Neural progenitor cell (in vitro differentiated cells): ENCODE data around the gene MAP3K1. TPM values are rescaled to one million over a fixed set of nuclear protein-coding genes. Genes with fewer than 3 reads are reported as not detected.

Source experiments
- DNase-seq: peaks from one replicate; pipeline ENCODE4 v3.0.0-alpha.2; 2016; ENCODE audit warnings: low spot score
- H2AFZ ChIP-seq: fragments of 200-600 bp; sonication (generic); replicated peaks from 2 replicates; pipeline ENCODE4 v1.6.1; 2016; ENCODE audit warnings: antibody characterized with exemption
- H3F3A ChIP-seq: fragments of 200-600 bp; sonication (generic); 2 replicates; pipeline ENCODE4 v1.6.1; 2016; ENCODE audit warnings: antibody characterized with exemption, low read depth
- H3K27ac ChIP-seq: fragments of 200-600 bp; sonication (generic); 2 replicates; pipeline ENCODE4 v1.5.1; 2016; ENCODE audit warnings: mild to moderate bottlenecking
- H3K27me3 ChIP-seq: fragments of 200-600 bp; sonication (generic); 2 replicates; pipeline ENCODE4 v1.6.1; 2016; ENCODE audit warnings: mild to moderate bottlenecking, moderate library complexity
- H3K36me3 ChIP-seq: fragments of 200-600 bp; sonication (generic); 2 replicates; pipeline ENCODE4 v1.5.1; 2016
- H3K4me1 ChIP-seq: fragments of 200-600 bp; sonication (generic); 2 replicates; pipeline ENCODE4 v1.6.1; 2016; ENCODE audit warnings: mixed run types
- H3K4me2 ChIP-seq: fragments of 200-600 bp; sonication (generic); 2 replicates; pipeline ENCODE4 v1.6.1; 2016
- H3K4me3 ChIP-seq: fragments of 200-600 bp; sonication (generic); 2 replicates; pipeline ENCODE4 v1.5.1; 2016
- H3K79me2 ChIP-seq: fragments of 200-600 bp; sonication (generic); 2 replicates; pipeline ENCODE4 v1.6.1; 2016; ENCODE audit warnings: low read depth
- H3K9ac ChIP-seq: fragments of 200-600 bp; sonication (generic); 2 replicates; pipeline ENCODE4 v1.6.1; 2016
- H3K9me3 ChIP-seq: fragments of 200-600 bp; sonication (generic); 2 replicates; pipeline ENCODE4 v1.5.1; 2016; ENCODE audit warnings: low read depth
- H4K20me1 ChIP-seq: fragments of 200-600 bp; sonication (generic); 2 replicates; pipeline ENCODE4 v1.6.1; 2016; ENCODE audit warnings: low read depth
- H3K27ac Mint-ChIP-seq: 3 replicates; pipeline ENCODE4 v1.8.0; 2021; ENCODE audit warnings: mixed read lengths
- H3K27me3 Mint-ChIP-seq: 2 replicates; pipeline ENCODE4 v1.8.0; 2022; ENCODE audit warnings: low read depth, mild to moderate bottlenecking, inconsistent platforms, moderate library complexity, mixed read lengths; ENCODE audit not compliant: insufficient read depth
- H3K36me3 Mint-ChIP-seq: 3 replicates; pipeline ENCODE4 v1.8.0; 2021; ENCODE audit warnings: mixed read lengths
- H3K4me1 Mint-ChIP-seq: 3 replicates; pipeline ENCODE4 v1.8.0; 2021; ENCODE audit warnings: mixed read lengths
- H3K4me3 Mint-ChIP-seq: 3 replicates; pipeline ENCODE4 v1.8.0; 2021; ENCODE audit warnings: mild to moderate bottlenecking, moderate library complexity, mixed read lengths
- H3K9me3 Mint-ChIP-seq: 3 replicates; pipeline ENCODE4 v1.8.0; 2020; ENCODE audit warnings: mixed read lengths
- CTCF ChIP-seq: fragments of 200-600 bp; sonication (generic); IDR thresholded peaks from 2 replicates; pipeline ENCODE4 v1.5.1; 2017; ENCODE audit warnings: antibody characterized with exemption, mild to moderate bottlenecking
- EZH2 ChIP-seq: fragments of 200-600 bp; sonication (generic); IDR thresholded peaks from 2 replicates; pipeline ENCODE4 v1.6.1; 2017; ENCODE audit warnings: antibody characterized with exemption, mild to moderate bottlenecking, moderate library complexity
- EZH2phosphoT487 ChIP-seq: fragments of 200-600 bp; sonication (generic); IDR thresholded peaks from 2 replicates; pipeline ENCODE4 v1.6.1; 2017; ENCODE audit warnings: antibody characterized with exemption
- total RNA-seq: library from RNA; depleted of rRNA; stranded (reverse); fragments of >200 nt; gene quantifications from 2 replicates; pipeline ENCODE4 v1.2.3, GENCODE V29; 2015; ENCODE audit warnings: low replicate concordance

The MAP3K1 gene
- total RNA-seq, 1 donor from 2014 or later, result 22.2 TPM

DNA sequence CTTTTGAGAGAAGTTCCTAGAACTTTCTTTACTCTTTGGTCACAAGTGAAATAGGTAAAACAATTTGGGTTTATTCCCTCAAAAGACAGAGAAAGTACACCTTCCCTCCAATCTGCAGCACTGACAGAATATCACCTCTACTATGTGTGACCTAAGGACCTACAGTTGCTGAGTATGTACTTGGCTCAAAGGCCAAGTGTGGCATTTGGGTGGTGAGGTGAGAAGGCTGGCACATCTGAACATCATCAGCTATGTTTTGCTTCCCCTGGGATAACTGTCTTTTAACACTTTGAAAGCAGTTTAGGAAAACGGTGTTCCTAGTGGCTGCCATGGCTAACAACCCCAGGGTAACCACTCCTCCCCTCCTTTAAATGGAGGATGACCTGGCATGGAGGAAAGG, 119.0 kb downstream of the MAP3K1 start:
- no peaks in the 10 kb centered on the region for H3K9me3 ChIP-seq
- H3K36me3 Mint-ChIP-seq, result peaks cover 30% of the 10 kb centered on the region

DNA sequence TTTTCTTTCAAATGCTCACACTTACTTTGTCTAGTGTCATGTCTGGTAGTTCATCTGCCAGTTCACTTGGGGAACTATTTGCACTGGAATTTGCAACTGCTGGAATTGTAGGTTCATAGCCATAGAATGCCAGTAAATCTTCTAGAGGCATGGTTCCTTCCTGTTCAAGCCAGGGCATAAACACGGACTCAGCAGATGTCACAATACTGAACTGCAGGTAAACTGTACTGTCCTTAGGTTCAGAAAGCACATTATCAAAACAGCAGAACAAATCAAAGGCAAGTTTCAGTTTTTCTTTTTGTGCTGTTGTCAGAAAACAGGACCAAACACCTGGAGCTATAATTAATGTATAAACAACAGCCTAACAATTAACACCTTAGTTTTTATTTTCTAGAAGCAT, 123.5 kb downstream of the MAP3K1 start:
- peaks cover 36% of the 10 kb centered on the region for H3K36me3 Mint-ChIP-seq
- H3K79me2 ChIP-seq, result peaks cover 9% of the 10 kb centered on the region

More for the DNA sequence above, 119.0 kb downstream of the MAP3K1 start:
- Histone ChIP-seq H3K36me3 (peaks cover 55% of the 10 kb centered on the region), H3F3A (peaks cover 2% of the 10 kb centered on the region), H3K27ac (no peak overlapping the region), H3K4me2 (no peak overlapping the region), H2AFZ (no peak overlapping the region), H3K4me3 (no peak overlapping the region), H3K4me1 (no peaks in the 10 kb centered on the region), H3K27me3 (no peaks in the 10 kb centered on the region), H3K79me2 (no peaks in the 10 kb centered on the region), H4K20me1 (peaks cover 8% of the 10 kb centered on the region), H3K9ac (no peak overlapping the region)
- H3K9me3 Mint-ChIP-seq, result no peaks in the 10 kb centered on the region
- no peak for TF ChIP-seq CTCF
- H3K27ac Mint-ChIP-seq, result no peak overlapping the region
- no peaks in the 10 kb centered on the region for H3K27me3 Mint-ChIP-seq
- no peak overlapping the region for H3K4me3 Mint-ChIP-seq
- no peak for DNase-seq
- no peaks in the 10 kb centered on the region for H3K4me1 Mint-ChIP-seq

GRCh38 chr5:56941981-56942380, 126.6 kb downstream of the MAP3K1 start:
- no peak overlapping the region for H3K27ac Mint-ChIP-seq
- H3K79me2 ChIP-seq, result peaks cover 34% of the 10 kb centered on the region
- H2AFZ ChIP-seq, result no peak overlapping the region
- H4K20me1 ChIP-seq, result peaks cover 38% of the 10 kb centered on the region
- H3K9me3 Mint-ChIP-seq, result no peaks in the 10 kb centered on the region
- no peak overlapping the region for H3K4me3 ChIP-seq
- H3K9ac ChIP-seq, result no peak overlapping the region
- H3K4me3 Mint-ChIP-seq, result no peak overlapping the region
- H3K9me3 ChIP-seq, result no peaks in the 10 kb centered on the region
- no peaks in the 10 kb centered on the region for H3F3A ChIP-seq
- DNase-seq, result no peak
- H3K36me3 ChIP-seq, result peaks cover 28% of the 10 kb centered on the region
- H3K4me1 ChIP-seq, result no peaks in the 10 kb centered on the region
- H3K27ac ChIP-seq, result no peak overlapping the region
- H3K27me3 ChIP-seq, result no peaks in the 10 kb centered on the region
- peaks cover 40% of the 10 kb centered on the region for H3K36me3 Mint-ChIP-seq
- no peaks in the 10 kb centered on the region for H3K27me3 Mint-ChIP-seq
- H3K4me1 Mint-ChIP-seq, result no peaks in the 10 kb centered on the region
- no peak overlapping the region for H3K4me2 ChIP-seq
- no peak for TF ChIP-seq EZH2phosphoT487
- no peak for TF ChIP-seq CTCF
- no peak for TF ChIP-seq EZH2

More for the DNA sequence above, 123.5 kb downstream of the MAP3K1 start:
- Histone ChIP-seq H3K4me3 (no peak overlapping the region), H3F3A (no peaks in the 10 kb centered on the region), H3K36me3 (peaks cover 32% of the 10 kb centered on the region), H2AFZ (no peak overlapping the region), H4K20me1 (peaks cover 38% of the 10 kb centered on the region), H3K4me1 (no peaks in the 10 kb centered on the region), H3K4me2 (no peak overlapping the region), H3K9me3 (no peaks in the 10 kb centered on the region), H3K9ac (no peak overlapping the region), H3K27ac (no peak overlapping the region), H3K27me3 (no peaks in the 10 kb centered on the region)
- Mint-ChIP-seq H3K9me3 (no peaks in the 10 kb centered on the region), H3K27ac (no peak overlapping the region), H3K4me3 (no peak overlapping the region), H3K27me3 (no peaks in the 10 kb centered on the region), H3K4me1 (no peaks in the 10 kb centered on the region)
- no peak for DNase-seq
- no peak for TF ChIP-seq EZH2
- no peak for TF ChIP-seq EZH2phosphoT487
- no peak for TF ChIP-seq CTCF

Other genes starting within 250 kb of the MAP3K1 start
- 18.6 and 39.3 TPM in 2 replicates for gene SETD9, start 94.0 kb downstream of the MAP3K1 start, total RNA-seq
- gene MIER3, start 136.6 kb downstream of the MAP3K1 start, total RNA-seq, result 66.2 and 106 TPM in 2 replicates